ENCODE data around the gene ZFYVE16.

- TF ChIP-seq CTCF (IDR thresholded peaks at IDR 0.05) (no peak), ZFX (IDR thresholded peaks at IDR 0.05; ENCODE audit: borderline replicate concordance) (no peak)
Measured at GRCh38 chr5:80503641-80504040, 95.8 kb downstream of the ZFYVE16 start.

Measured in 22Rv1 (cell line).